AG04449 (cell line): ENCODE results near the gene NCOA7.
"Not testable (repeated sequence)": the region's sequence is repeated elsewhere in the genome, so short reads cannot be mapped to it uniquely, and the experiment has no call there.

Experiments used
- CTCF ChIA-PET: fragments of 350-600 bp; formaldehyde crosslinking; extraction: SDS; loops from one replicate; lab custom pipeline; 2021; ENCODE audit warnings: antibody characterized with exemption; lab: Yijun Ruan, JAX
- POLR2A ChIA-PET: fragments of 400-600, 350-600 bp; formaldehyde crosslinking; extraction: SDS; loops from one replicate; lab custom pipeline; 2020; ENCODE audit warnings: antibody characterized with exemption, inconsistent platforms; lab: Yijun Ruan, JAX
- DNase-seq: peaks from one replicate; pipeline ENCODE4 v3.0.0-alpha.2; 2010; ENCODE audit warnings: low read depth, low spot score
- H3K4me3 ChIP-seq: 2 replicates; pipeline ENCODE4 v1.5.1; 2011; ENCODE audit warnings: low read depth, mild to moderate bottlenecking, control low read depth, low read length
- CTCF ChIP-seq: IDR thresholded peaks from one replicate; pipeline ENCODE4 v1.5.1; 2011; ENCODE audit warnings: mild to moderate bottlenecking, moderate library complexity, low read length, control low read depth, inconsistent platforms; ENCODE audit not compliant: insufficient read depth; ENCODE audit errors: missing control alignments

Gene NCOA7

DNA sequence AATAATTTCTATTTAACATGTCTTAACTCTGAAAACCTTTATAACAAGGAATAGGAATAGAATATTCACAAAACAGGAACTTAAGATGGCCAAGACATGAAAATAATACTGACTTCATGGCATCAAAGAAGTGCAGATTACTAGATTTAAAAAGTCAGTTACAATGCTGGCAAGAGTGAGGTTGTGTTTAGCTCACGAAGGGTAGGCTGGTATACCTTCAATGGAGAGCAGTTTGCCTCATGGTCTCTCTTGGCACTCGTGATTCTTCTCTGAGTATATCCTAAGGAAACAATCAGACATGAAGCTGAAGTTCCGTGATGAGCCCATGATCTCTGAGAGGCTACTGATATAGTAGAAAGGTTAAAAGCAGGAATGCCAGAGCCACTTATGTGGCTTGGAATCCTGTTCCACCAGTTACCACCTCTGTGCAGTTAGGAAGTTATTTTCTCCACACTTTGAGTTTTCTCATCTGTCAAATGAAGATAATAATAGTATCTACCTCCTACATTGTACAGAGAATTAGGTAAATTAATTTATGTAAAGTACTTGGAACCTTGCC lies 7.2 kb downstream of the NCOA7 start:
- H3K4me3 ChIP-seq: no peak overlapping the region
- no peak for TF ChIP-seq CTCF
- CTCF ChIA-PET: interaction anchor here (1.2 to 15.5 kb wide), 3 partner anchors 12 to 176 kb away, joined by 3 to 241 read pairs (median 7); partner anchors contain the start of gene HINT3
- DNase-seq: no peak
- POLR2A ChIA-PET: interaction anchor here (1.3 to 1.4 kb wide), 2 partner anchors 7 to 10 kb away, joined by 3 to 5 read pairs; partner anchors contain the start of gene NCOA7

- H3K4me3 ChIP-seq: no peak overlapping the region
- DNase-seq: no peak
- no peak for TF ChIP-seq CTCF
- POLR2A ChIA-PET: interaction anchor here (1.3 to 1.4 kb wide), 2 partner anchors 8 to 9 kb away, joined by 3 to 5 read pairs; partner anchors contain the start of gene NCOA7
- CTCF ChIA-PET: interaction anchor here (0.6 to 1.8 kb wide), 5 partner anchors 11 to 868 kb away, joined by 3 to 7 read pairs (median 3); no protein-coding TSS in a partner anchor
Observed at GRCh38 chr6:125798734-125799508, 8.2 kb downstream of the NCOA7 start.

DNA sequence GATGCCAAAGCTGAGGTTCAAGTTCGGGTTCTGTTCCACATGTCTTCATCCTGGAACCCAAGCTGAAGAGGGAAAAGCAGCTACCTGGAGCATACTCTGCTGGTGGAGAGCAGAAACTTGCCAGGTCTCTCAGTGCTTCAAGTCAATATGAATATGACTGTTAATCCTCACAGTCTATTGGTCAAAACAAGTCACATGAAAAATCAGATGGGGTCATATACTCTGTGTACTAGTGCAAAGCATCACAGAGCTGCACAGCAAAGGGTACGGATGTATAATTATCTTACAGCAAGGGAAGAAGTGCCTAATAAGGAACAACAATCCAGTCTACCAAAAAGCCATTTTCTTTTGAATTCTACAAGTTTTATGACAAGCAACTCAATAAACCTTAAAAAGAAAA lies 11.6 kb downstream of the NCOA7 start:
- CTCF ChIA-PET: interaction anchor here (1.2 to 1.8 kb wide), 4 partner anchors 11 to 172 kb away, joined by 3 to 7 read pairs (median 6); partner anchors contain the start of gene NCOA7
- POLR2A ChIA-PET: no interaction called here
- H3K4me3 ChIP-seq: no peak overlapping the region

GRCh38 chr6:125802943-125803377 lies 12.2 kb downstream of the NCOA7 start:
- H3K4me3 ChIP-seq: no peak overlapping the region
- POLR2A ChIA-PET: no interaction called here
- TF ChIP-seq CTCF: no peak
- no peak for DNase-seq
- CTCF ChIA-PET: interaction anchor here (1.2 to 1.8 kb wide), 3 partner anchors 13 to 171 kb away, joined by 3 to 7 read pairs (median 6); partner anchors contain the start of gene NCOA7

More for the DNA sequence above, 11.6 kb downstream of the NCOA7 start:
- no peak for TF ChIP-seq CTCF
- no peak for DNase-seq

GRCh38 chr6:125804264-125804663 lies 13.5 kb downstream of the NCOA7 start:
- TF ChIP-seq CTCF: no peak
- CTCF ChIA-PET: interaction anchor here (1.3 to 1.6 kb wide), 4 partner anchors 14 to 152 kb away, joined by 3 to 7 read pairs (median 5); partner anchors contain the start of genes HINT3 and NCOA7
- no peak for DNase-seq
- POLR2A ChIA-PET: no interaction called here
- H3K4me3 ChIP-seq: no peak overlapping the region

DNA sequence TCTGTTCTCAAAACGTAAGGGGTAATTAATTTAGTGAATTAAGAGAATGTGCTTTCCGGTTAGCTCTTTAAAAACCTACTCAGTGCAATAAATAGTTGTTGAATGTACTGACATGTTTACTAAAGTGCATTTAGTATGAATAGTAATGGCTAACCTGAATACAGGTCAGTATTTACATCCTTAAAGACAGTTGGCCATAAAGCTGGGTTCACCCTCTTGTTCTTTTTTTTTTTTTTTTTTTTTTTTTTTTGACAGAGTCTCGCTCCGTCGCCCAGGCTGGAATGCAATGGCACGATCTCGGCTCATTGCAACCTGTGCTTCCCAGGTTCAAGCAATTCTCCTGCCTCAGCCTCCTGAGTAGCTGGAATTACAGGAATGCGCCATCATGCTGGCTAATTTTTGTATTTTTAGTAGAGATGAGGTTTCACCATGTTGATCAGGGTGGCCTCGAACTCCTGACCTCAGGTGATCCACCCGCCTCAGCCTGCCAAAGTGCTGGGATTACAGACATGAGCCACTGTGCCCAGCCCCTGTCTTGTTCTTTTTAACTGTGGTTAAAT lies 14.2 kb downstream of the NCOA7 start:
- DNase-seq, POLR2A ChIA-PET, H3K4me3 ChIP-seq: not testable (repeated sequence)
- CTCF ChIA-PET: interaction anchor here (1.3 to 1.6 kb wide), 4 partner anchors 15 to 151 kb away, joined by 3 to 7 read pairs (median 5); partner anchors contain the start of genes HINT3 and NCOA7
